ENCODE results near the gene TLR3. TPM values are rescaled to one million over a fixed set of nuclear protein-coding genes. Genes with fewer than 3 reads are reported as not detected.

Gene TLR3
- total and polyA plus RNA-seq, 2 of the 8 experiments (the other 6 are each of a cell fraction or from before 2014, with no cell fraction given), result 1.00 to 2.6 TPM

DNA sequence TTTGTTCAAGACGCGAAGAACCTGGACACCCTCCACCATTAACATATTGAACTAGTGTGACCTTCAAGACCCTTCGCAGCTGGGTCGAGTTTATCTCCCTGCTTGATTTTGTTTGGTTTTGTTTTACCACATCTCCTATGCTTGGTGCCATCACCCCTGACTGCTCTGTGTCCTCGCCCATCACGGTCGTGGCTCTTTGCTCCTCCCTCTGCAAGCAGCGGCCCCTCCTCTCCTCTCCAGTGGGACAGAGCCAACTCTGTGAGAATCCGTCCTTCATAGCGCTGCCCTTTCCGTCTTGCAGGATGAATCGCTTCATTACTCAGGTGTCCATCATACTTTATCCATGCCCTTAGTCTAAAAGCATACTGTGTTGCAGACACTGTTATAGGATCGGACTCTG lies 26.4 kb downstream of the TLR3 start:
- CTCF ChIA-PET (ENCODE audit: partially characterized antibody), result interaction anchor here (1.1 to 1.9 kb wide), 4 partner anchors 16 to 42 kb away, joined by 3 to 7 read pairs (median 6); no protein-coding TSS in a partner anchor
- 83% methylated on average over 13 of the region's 13 CpGs; no CpG with 5 or more reads in 1 of the 2 experiments for WGBS, 2 experiments (ENCODE audit: extremely low coverage in 1 of 2, insufficient coverage in 1 of 2, insufficient read length in 1 of 2, insufficient replicate concordance in 2 of 2, low coverage in 1 of 2, low lambda C conversion rate in 2 of 2, missing lambda C conversion rate in 1 of 2)
- Histone ChIP-seq H2AFZ (ENCODE audit: low read length) (no peak overlapping the region), H2BK12ac (ENCODE audit: low read depth, low read length) (no peak overlapping the region), H3K4ac (replicated peaks; ENCODE audit: insufficient read length, low read depth, low read length) (no peak overlapping the region), H3K56ac (replicated peaks; ENCODE audit: insufficient read length, low read depth, low read length) (no peak overlapping the region), H3K79me1 (ENCODE audit: low read depth, low read length) (no peaks in the 10 kb centered on the region), H3K4me2 (ENCODE audit: insufficient read depth in 1 of 2, low read depth in 2 of 2, low read length in 2 of 2) (no peak overlapping the region), H3K27me3 (replicated peaks in 1 of 4; ENCODE audit: control insufficient read depth in 3 of 4, extremely low read depth in 1 of 4, insufficient read depth in 3 of 4, low read length in 3 of 4) (no peaks in the 10 kb centered on the region; a peak in 1 of 7 replicates), H2BK15ac (ENCODE audit: low read length) (no peak overlapping the region), H3K14ac (ENCODE audit: insufficient read length) (no peak overlapping the region), H4K8ac (ENCODE audit: extremely low read depth, insufficient read depth, low read length) (no peak overlapping the region), H3K4me3 (ENCODE audit: extremely low read depth in 1 of 4, insufficient read depth in 2 of 4, low read depth in 3 of 4, low read length in 4 of 4) (no peak overlapping the region), H3K36me3 (ENCODE audit: control insufficient read depth in 2 of 4, insufficient read depth in 4 of 4, low read length in 3 of 4) (no peaks in the 10 kb centered on the region), H3K79me2 (ENCODE audit: control insufficient read depth in 1 of 2, insufficient read depth in 2 of 2, low read length in 2 of 2) (no peaks in the 10 kb centered on the region), H4K5ac (ENCODE audit: insufficient read length, low read depth, low read length) (no peak overlapping the region), H3K18ac (ENCODE audit: extremely low read depth, low read length) (no peak overlapping the region), H4K91ac (replicated peaks; ENCODE audit: insufficient read length, low read length) (no peak overlapping the region), H3K9me3 (ENCODE audit: insufficient read depth in 2 of 2, low read depth in 1 of 2, low read length in 1 of 2) (no peaks in the 10 kb centered on the region), H2BK20ac (ENCODE audit: low read length) (no peak overlapping the region), H3K23ac (ENCODE audit: insufficient read length) (no peak overlapping the region), H3K23me2 (ENCODE audit: low read depth, low read length) (no peaks in the 10 kb centered on the region), H2AK5ac (ENCODE audit: low read depth, low read length) (no peak overlapping the region), H4K20me1 (replicated peaks in 1 of 2; ENCODE audit: control insufficient read depth in 1 of 2, insufficient read depth in 2 of 2, low read length in 2 of 2) (no peaks in the 10 kb centered on the region), H3K4me1 (replicated peaks in 1 of 4; ENCODE audit: control insufficient read depth in 3 of 4, insufficient read depth in 4 of 4, low read length in 3 of 4) (peaks cover 0 to 2% (median 0%) of the 10 kb centered on the region in 4 experiments; a peak in 1 of 7 replicates), H2BK5ac (ENCODE audit: low read depth, low read length) (no peak overlapping the region), H3K9ac (replicated peaks in 1 of 4; ENCODE audit: extremely low read depth in 1 of 4, low read depth in 3 of 4, low read length in 3 of 4) (no peak overlapping the region), H3K27ac (ENCODE audit: low read depth, low read length) (no peak overlapping the region), H2BK120ac (replicated peaks; ENCODE audit: low read depth, low read length) (no peak overlapping the region)
- DNase-seq (ENCODE audit: low read depth in 1 of 2, low spot score in 2 of 2) (no peak), FAIRE-seq (no peak)
- POLR2A ChIA-PET (ENCODE audit: partially characterized antibody), result interaction anchor here (1.0 kb wide), 1 partner anchor 37 kb away, joined by 3 read pairs; no protein-coding TSS in a partner anchor
- TF ChIP-seq CTBP2 (IDR thresholded peaks at IDR 0.05; ENCODE audit: borderline replicate concordance, insufficient read depth, insufficient read length, low read length) (no peak), SAP30 (IDR thresholded peaks at IDR 0.05; ENCODE audit: insufficient read depth, insufficient replicate concordance, low read length) (no peak), TCF12 (IDR thresholded peaks at IDR 0.05; ENCODE audit: low read depth, low read length) (no peak)
